A673 (cell line): ENCODE results near the gene FBXO41. TPM values are rescaled to one million over a fixed set of nuclear protein-coding genes. Genes with fewer than 3 reads are reported as not detected.

Experiments
- BruUV-seq: library from RNA; stranded (reverse); fragments of 400-500 nt; replicated peaks from 2 replicates; lab custom pipeline; 2021; lab: Mats Ljungman, UMichigan
- CTCF ChIA-PET: fragments of 300-600 bp; sonication (Branson Sonifier 250); formaldehyde crosslinking; loops from one replicate; lab custom pipeline; 2022; ENCODE audit warnings: antibody characterized with exemption; lab: Charles Lee
- POLR2A ChIA-PET: fragments of 300-600 bp; sonication (Branson Sonifier 250); formaldehyde crosslinking; loops from one replicate; lab custom pipeline; 2022; ENCODE audit warnings: antibody characterized with exemption; ENCODE audit not compliant: low non-redundant PET; lab: Charles Lee
- DNase-seq: peaks from one replicate; pipeline ENCODE4 v3.0.0-alpha.2; 2015; ENCODE audit warnings: low spot score
- H3K27ac ChIP-seq: fragments of 200-600 bp; sonication (generic); 2 replicates; pipeline ENCODE4 v1.5.1; 2016; ENCODE audit warnings: mixed run types, low read depth, mild to moderate bottlenecking, mixed read lengths, antibody characterized with exemption, low read length; ENCODE audit not compliant: poor library complexity, severe bottlenecking
- H3K27me3 ChIP-seq: fragments of 200-600 bp; sonication (generic); replicated peaks from 2 replicates; pipeline ENCODE4 v1.6.1; 2017; ENCODE audit warnings: mixed run types, low read depth, mild to moderate bottlenecking, mixed read lengths, antibody characterized with exemption, low read length; ENCODE audit not compliant: insufficient read depth, poor library complexity
- H3K36me3 ChIP-seq: fragments of 200-600 bp; sonication (generic); 2 replicates; pipeline ENCODE4 v1.6.1; 2016; ENCODE audit warnings: mixed run types, mild to moderate bottlenecking, mixed read lengths, antibody characterized with exemption, low read length; ENCODE audit not compliant: insufficient read depth, poor library complexity, severe bottlenecking
- H3K4me1 ChIP-seq: fragments of 200-600 bp; sonication (generic); 2 replicates; pipeline ENCODE4 v1.6.1; 2017; ENCODE audit warnings: mixed run types, mild to moderate bottlenecking, mixed read lengths, antibody characterized with exemption, low read length; ENCODE audit not compliant: insufficient read depth, poor library complexity, severe bottlenecking
- H3K4me3 ChIP-seq: fragments of 200-600 bp; sonication (generic); 2 replicates; pipeline ENCODE4 v1.5.1; 2016; ENCODE audit warnings: low read depth, mixed run types, mild to moderate bottlenecking, mixed read lengths, low read length; ENCODE audit not compliant: poor library complexity, severe bottlenecking
- H3K9me3 ChIP-seq: fragments of 200-600 bp; sonication (generic); 2 replicates; pipeline ENCODE4 v1.6.1; 2016; ENCODE audit warnings: mixed run types, low read depth, mild to moderate bottlenecking, mixed read lengths, antibody characterized with exemption, low read length; ENCODE audit not compliant: poor library complexity, severe bottlenecking
- EZH2 ChIP-seq: fragments of 200-600 bp; sonication (generic); IDR thresholded peaks from 2 replicates; pipeline ENCODE4 v1.6.1; 2017; ENCODE audit warnings: borderline replicate concordance, low read depth, mild to moderate bottlenecking, mixed read lengths, antibody characterized with exemption, low read length; ENCODE audit not compliant: poor library complexity, severe bottlenecking
- intact Hi-C: fragments of 100-400 bp; cut with micrococcal nuclease; formaldehyde crosslinking; loops from one replicate; pipeline ENCODE4 v1.10.0; 2022; ENCODE audit not compliant: unreplicated experiment
- total RNA-seq: library from RNA; stranded (reverse); gene quantifications from 2 replicates; pipeline ENCODE4 v1.2.3, GENCODE V29; 2021
- TF ChIP-seq, protein P1 (sequence below): fragments of 300-800, 200-600 bp; sonication (generic); conservative IDR thresholded peaks from 2 replicates; pipeline ENCODE4 v1.5.1; 2017; ENCODE audit warnings: low read depth, mild to moderate bottlenecking, antibody characterized with exemption, low read length, moderate library complexity, mixed read lengths

FBXO41 gene
- total RNA-seq, 1 experiment from 2014 or later: 8.6 TPM

DNA sequence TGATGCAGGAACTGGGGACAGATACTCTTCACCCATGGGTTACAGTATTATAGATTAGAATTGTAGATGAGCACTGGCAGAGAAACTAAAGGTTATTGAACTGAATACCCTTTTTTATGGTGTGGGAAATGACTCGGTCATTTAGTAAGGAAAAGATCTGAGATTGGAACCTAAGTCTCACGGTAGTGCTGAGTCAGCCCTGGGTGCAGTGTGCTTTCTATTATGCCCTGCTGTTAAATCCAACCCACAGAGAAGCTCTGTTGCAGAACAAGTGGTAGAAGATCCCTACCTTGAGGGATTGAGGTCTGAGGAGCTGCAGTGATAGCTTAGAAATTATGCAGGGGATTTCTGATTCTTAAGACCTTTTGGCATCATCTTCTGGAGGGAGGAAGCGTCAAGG lies 37.4 kb downstream of the FBXO41 start:
- no peak for DNase-seq
- no peaks in the 10 kb centered on the region for H3K27me3 ChIP-seq
- no peaks in the 10 kb centered on the region for H3K9me3 ChIP-seq
- no peaks in the 10 kb centered on the region for H3K4me1 ChIP-seq
- POLR2A ChIA-PET: no interaction called here
- no peak for TF ChIP-seq EZH2
- TF ChIP-seq, protein P1, sequence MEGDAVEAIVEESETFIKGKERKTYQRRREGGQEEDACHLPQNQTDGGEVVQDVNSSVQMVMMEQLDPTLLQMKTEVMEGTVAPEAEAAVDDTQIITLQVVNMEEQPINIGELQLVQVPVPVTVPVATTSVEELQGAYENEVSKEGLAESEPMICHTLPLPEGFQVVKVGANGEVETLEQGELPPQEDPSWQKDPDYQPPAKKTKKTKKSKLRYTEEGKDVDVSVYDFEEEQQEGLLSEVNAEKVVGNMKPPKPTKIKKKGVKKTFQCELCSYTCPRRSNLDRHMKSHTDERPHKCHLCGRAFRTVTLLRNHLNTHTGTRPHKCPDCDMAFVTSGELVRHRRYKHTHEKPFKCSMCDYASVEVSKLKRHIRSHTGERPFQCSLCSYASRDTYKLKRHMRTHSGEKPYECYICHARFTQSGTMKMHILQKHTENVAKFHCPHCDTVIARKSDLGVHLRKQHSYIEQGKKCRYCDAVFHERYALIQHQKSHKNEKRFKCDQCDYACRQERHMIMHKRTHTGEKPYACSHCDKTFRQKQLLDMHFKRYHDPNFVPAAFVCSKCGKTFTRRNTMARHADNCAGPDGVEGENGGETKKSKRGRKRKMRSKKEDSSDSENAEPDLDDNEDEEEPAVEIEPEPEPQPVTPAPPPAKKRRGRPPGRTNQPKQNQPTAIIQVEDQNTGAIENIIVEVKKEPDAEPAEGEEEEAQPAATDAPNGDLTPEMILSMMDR: no peak
- H3K4me3 ChIP-seq: no peak overlapping the region
- intact Hi-C loops: no loop called here
- H3K27ac ChIP-seq: no peak overlapping the region
- BruUV-seq: no TSS peak
- H3K36me3 ChIP-seq: peaks cover 94% of the 10 kb centered on the region
- CTCF ChIA-PET: no interaction called here

DNA sequence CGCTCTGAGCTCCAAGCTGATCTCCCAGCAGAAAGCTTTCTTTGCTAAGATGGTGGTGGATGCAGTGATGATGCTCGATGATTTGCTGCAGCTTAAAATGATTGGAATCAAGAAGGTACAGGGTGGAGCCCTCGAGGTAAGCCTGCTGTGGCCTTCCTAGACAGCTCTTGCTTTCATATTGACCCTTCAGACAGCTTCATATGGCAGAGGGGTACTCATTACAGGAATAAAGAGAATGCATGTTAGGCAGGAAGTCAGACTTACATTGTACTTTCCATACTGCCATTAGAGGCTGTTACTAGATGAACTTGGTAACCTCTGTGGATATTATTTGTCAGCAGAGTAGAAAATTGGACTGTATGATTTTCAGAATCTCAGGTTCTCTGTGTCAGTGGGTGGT lies 39.7 kb downstream of the FBXO41 start:
- TF ChIP-seq, protein P1: no peak
- TF ChIP-seq EZH2: no peak
- DNase-seq: no peak
- no peaks in the 10 kb centered on the region for H3K4me1 ChIP-seq
- H3K9me3 ChIP-seq: no peaks in the 10 kb centered on the region
- peaks cover 96% of the 10 kb centered on the region for H3K36me3 ChIP-seq
- ChIA-PET CTCF (interaction anchor here (0.6 to 1.0 kb wide), 2 partner anchors 32 to 46 kb away, joined by 3 read pairs; no protein-coding TSS in a partner anchor), POLR2A (no interaction called here)
- H3K27me3 ChIP-seq: no peaks in the 10 kb centered on the region
- intact Hi-C loops: no loop called here
- no TSS peak for BruUV-seq
- no peak overlapping the region for H3K27ac ChIP-seq
- no peak overlapping the region for H3K4me3 ChIP-seq

DNA sequence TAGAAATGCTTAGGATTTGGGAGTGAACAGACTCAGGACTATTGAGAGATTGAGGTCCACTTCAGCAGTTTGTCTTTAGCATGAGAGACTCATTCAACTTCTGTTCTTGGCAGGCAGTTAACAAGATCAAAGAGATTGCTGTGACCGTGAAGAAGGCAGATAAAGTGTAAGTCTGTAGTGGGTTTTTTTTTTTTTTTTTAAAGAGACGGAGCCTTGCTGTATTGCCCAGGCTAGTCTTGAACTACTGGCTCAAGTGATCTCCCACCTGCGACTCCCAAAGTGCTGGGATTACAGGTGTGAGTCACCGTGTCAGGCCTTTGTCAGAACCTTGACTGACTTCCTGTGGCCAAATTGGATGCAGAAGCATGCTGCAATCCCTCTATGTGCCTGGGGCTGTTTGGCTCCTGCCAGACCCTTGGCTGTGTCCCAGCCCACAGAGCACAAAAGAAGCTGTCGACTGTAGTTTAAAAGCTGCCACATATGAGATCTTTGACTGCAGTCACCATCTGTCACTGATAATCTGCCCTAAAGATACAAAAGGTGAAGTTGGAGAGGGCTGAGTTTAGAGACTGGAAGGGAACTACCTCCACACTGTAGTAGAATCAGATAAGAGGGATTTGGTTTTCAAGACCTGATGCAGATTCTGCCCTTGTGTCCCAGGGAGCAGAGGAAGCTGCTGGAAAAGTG lies 40.3 kb downstream of the FBXO41 start:
- intact Hi-C loops: no loop called here
- Histone ChIP-seq H3K27ac (no peak overlapping the region), H3K9me3 (no peaks in the 10 kb centered on the region), H3K27me3 (no peaks in the 10 kb centered on the region), H3K36me3 (peaks cover 96% of the 10 kb centered on the region), H3K4me1 (no peaks in the 10 kb centered on the region), H3K4me3 (no peak overlapping the region)
- peak; percentile 21 for DNase-seq
- CTCF ChIA-PET: interaction anchor here (0.6 to 1.0 kb wide), 2 partner anchors 32 to 47 kb away, joined by 3 read pairs; no protein-coding TSS in a partner anchor
- TF ChIP-seq, protein P1: no peak
- TF ChIP-seq EZH2: no peak
- POLR2A ChIA-PET: no interaction called here
- no TSS peak for BruUV-seq
